ENCODE data around the gene TRMU. TPM values are rescaled to one million over a fixed set of nuclear protein-coding genes. Genes with fewer than 3 reads are reported as not detected.

The TRMU gene
- total and polyA plus RNA-seq, 2 experiments from 2014 or later = 48.3 to 70.4 TPM

GRCh38 chr22:46363611-46364321 lies 28.3 kb downstream of the TRMU start:
- H4K20me1 ChIP-seq (replicated peaks; ENCODE audit: insufficient read depth) = peaks cover 5% of the 10 kb centered on the region; the same call in 1 of the 2 replicates
- Mint-ChIP-seq H3K27ac (no peak overlapping the region), H3K27me3 (ENCODE audit: insufficient read depth, low read depth, poor library complexity) (peaks cover 2% of the 10 kb centered on the region), H3K9me3 (peaks cover 2% of the 10 kb centered on the region; the same call in 1 of the 3 replicates), H3K4me3 (no peak overlapping the region), H3K4me1 (peaks cover 6% of the 10 kb centered on the region), H3K36me3 (ENCODE audit: low read depth) (peaks cover 18% of the 10 kb centered on the region; the same call in 2 of the 3 replicates)
- TF ChIP-seq, protein P1, sequence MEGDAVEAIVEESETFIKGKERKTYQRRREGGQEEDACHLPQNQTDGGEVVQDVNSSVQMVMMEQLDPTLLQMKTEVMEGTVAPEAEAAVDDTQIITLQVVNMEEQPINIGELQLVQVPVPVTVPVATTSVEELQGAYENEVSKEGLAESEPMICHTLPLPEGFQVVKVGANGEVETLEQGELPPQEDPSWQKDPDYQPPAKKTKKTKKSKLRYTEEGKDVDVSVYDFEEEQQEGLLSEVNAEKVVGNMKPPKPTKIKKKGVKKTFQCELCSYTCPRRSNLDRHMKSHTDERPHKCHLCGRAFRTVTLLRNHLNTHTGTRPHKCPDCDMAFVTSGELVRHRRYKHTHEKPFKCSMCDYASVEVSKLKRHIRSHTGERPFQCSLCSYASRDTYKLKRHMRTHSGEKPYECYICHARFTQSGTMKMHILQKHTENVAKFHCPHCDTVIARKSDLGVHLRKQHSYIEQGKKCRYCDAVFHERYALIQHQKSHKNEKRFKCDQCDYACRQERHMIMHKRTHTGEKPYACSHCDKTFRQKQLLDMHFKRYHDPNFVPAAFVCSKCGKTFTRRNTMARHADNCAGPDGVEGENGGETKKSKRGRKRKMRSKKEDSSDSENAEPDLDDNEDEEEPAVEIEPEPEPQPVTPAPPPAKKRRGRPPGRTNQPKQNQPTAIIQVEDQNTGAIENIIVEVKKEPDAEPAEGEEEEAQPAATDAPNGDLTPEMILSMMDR (conservative IDR thresholded peaks at IDR 0.05; ENCODE audit: low read depth in 2 of 2) = no peak
- no peak for TF ChIP-seq POLR2AphosphoS5 (IDR thresholded peaks at IDR 0.05; ENCODE audit: low read depth)
- no peak for TF ChIP-seq STAT1 (IDR thresholded peaks at IDR 0.05; ENCODE audit: unreplicated experiment)
- TF ChIP-seq, protein P2, sequence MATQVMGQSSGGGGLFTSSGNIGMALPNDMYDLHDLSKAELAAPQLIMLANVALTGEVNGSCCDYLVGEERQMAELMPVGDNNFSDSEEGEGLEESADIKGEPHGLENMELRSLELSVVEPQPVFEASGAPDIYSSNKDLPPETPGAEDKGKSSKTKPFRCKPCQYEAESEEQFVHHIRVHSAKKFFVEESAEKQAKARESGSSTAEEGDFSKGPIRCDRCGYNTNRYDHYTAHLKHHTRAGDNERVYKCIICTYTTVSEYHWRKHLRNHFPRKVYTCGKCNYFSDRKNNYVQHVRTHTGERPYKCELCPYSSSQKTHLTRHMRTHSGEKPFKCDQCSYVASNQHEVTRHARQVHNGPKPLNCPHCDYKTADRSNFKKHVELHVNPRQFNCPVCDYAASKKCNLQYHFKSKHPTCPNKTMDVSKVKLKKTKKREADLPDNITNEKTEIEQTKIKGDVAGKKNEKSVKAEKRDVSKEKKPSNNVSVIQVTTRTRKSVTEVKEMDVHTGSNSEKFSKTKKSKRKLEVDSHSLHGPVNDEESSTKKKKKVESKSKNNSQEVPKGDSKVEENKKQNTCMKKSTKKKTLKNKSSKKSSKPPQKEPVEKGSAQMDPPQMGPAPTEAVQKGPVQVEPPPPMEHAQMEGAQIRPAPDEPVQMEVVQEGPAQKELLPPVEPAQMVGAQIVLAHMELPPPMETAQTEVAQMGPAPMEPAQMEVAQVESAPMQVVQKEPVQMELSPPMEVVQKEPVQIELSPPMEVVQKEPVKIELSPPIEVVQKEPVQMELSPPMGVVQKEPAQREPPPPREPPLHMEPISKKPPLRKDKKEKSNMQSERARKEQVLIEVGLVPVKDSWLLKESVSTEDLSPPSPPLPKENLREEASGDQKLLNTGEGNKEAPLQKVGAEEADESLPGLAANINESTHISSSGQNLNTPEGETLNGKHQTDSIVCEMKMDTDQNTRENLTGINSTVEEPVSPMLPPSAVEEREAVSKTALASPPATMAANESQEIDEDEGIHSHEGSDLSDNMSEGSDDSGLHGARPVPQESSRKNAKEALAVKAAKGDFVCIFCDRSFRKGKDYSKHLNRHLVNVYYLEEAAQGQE (IDR thresholded peaks at IDR 0.05; ENCODE audit: unreplicated experiment) = no peak
- TF ChIP-seq CREB1 (CRISPR knock-in tag; IDR thresholded peaks at IDR 0.05; ENCODE audit: low read depth) = no peak
- DNase-seq (ENCODE audit: low spot score) (no peak), ATAC-seq (no peak)
- H3F3A ChIP-seq (replicated peaks; ENCODE audit: low read depth) = 0 out of 2 replicates have a peak, but pooled peaks cover 4% of the 10 kb centered on the region
- H2AFZ ChIP-seq = no peak overlapping the region
- H3K79me2 ChIP-seq (replicated peaks; ENCODE audit: insufficient read depth) = no peaks in the 10 kb centered on the region
- no peak overlapping the region for H3K4me2 ChIP-seq
- H3K36me3 ChIP-seq (ENCODE audit: insufficient read depth) = no peaks in the 10 kb centered on the region
- no peak overlapping the region for H3K4me3 ChIP-seq
- H3K9me2 ChIP-seq (ENCODE audit: insufficient read depth) = no peaks in the 10 kb centered on the region
- H3K4me1 ChIP-seq (ENCODE audit: insufficient read depth) = peaks cover 4% of the 10 kb centered on the region; the same call in 1 of the 2 replicates
- no peaks in the 10 kb centered on the region for H3K27me3 ChIP-seq (ENCODE audit: insufficient read depth)
- H3K27ac ChIP-seq (ENCODE audit: low read depth) = no peak overlapping the region

DNA sequence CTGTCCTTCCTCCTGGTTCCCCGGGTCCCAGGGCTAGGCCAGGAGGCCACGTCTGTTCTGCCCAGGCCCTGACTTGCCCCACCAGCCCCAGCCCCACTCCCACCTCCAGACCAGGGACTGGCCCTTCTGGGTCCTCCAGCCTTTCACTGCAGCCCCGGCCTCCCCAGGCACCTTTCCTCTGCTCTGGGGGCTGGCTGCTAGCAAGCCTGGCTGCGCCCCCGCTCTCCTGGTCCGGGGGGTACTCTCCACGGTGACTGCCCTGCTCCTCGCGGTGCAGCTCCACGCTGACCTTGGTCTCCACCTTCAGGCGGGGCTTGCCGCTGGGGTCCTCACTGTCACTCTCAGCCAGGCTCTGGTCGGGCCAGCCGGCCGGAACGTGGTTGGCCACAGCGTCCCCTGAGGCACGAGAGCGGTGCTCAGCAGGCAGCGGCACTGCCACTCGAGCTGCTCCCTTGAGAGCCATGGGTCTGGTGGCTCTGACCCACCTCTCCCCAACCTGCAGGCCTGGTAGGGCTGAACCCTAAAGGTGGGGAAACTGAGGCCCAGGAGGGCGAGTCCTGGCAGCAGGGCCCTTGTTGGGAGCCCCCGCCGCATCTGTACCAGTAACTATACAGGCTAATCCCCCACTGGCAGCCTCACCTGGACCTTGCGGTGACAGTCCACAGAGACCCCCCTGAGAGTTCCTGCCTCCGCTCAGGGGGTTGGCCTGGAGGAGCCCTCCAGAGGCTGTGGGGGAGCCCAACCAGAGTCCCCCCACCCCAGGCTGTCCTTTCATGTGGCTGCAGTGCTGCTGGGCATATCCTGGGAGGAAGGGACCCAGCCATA lies 29.0 kb downstream of the TRMU start:
- no peaks in the 10 kb centered on the region for H3K36me3 ChIP-seq (ENCODE audit: insufficient read depth)
- H2AFZ ChIP-seq = no peak overlapping the region
- peaks cover under 1% of the 10 kb centered on the region; the same call in 1 of the 3 replicates for H3K9me3 Mint-ChIP-seq
- H3K79me2 ChIP-seq (replicated peaks; ENCODE audit: insufficient read depth) = no peaks in the 10 kb centered on the region
- peaks cover 6% of the 10 kb centered on the region for H3K4me1 Mint-ChIP-seq
- peaks cover 5% of the 10 kb centered on the region; the same call in 1 of the 2 replicates for H4K20me1 ChIP-seq (replicated peaks; ENCODE audit: insufficient read depth)
- H3K4me3 ChIP-seq = no peak overlapping the region
- H3K36me3 Mint-ChIP-seq (ENCODE audit: low read depth) = peaks cover 11% of the 10 kb centered on the region; the same call in 2 of the 3 replicates
- no peak overlapping the region for H3K4me3 Mint-ChIP-seq
- H3K27me3 Mint-ChIP-seq (ENCODE audit: insufficient read depth, low read depth, poor library complexity) = peaks cover 2% of the 10 kb centered on the region
- H3F3A ChIP-seq (replicated peaks; ENCODE audit: low read depth) = 0 out of 2 replicates have a peak, but pooled peaks cover 4% of the 10 kb centered on the region
- no peak overlapping the region for H3K27ac ChIP-seq (ENCODE audit: low read depth)
- H3K9me2 ChIP-seq (ENCODE audit: insufficient read depth) = no peaks in the 10 kb centered on the region
- ATAC-seq = no peak
- peaks cover 4% of the 10 kb centered on the region; the same call in 1 of the 2 replicates for H3K4me1 ChIP-seq (ENCODE audit: insufficient read depth)
- no peaks in the 10 kb centered on the region for H3K27me3 ChIP-seq (ENCODE audit: insufficient read depth)
- H3K4me2 ChIP-seq = no peak overlapping the region
- no peak for DNase-seq (ENCODE audit: low spot score)
- H3K27ac Mint-ChIP-seq = no peak overlapping the region
- TF ChIP-seq EZH2phosphoT487 (IDR thresholded peaks at IDR 0.05; ENCODE audit: unreplicated experiment) (no peak), EZH2 (IDR thresholded peaks at IDR 0.05; ENCODE audit: low read depth, unreplicated experiment) (no peak), CREB1 (CRISPR knock-in tag; IDR thresholded peaks at IDR 0.05; ENCODE audit: low read depth) (no peak)

All from GM23338 (cell line).